ENCODE measurements around the gene OR5K4.

DNA sequence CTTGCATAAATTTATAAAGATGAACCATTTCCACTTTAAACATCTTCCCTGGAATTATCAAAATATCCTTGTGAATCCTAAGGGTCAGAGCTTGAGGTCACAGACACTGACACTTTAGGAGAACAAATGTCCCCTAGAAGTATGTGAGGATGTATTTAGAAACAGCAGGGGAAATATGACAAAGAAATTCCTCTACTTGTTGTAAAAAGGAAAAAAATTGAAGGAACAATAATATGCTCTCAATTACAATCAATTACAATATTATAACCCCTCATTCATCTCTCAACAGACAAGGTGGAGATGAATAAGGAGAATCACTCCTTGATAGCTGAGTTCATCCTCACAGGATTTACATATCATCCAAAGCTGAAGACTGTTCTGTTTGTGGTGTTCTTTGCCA, 36.7 kb downstream of the OR5K4 start, which contains the start of gene OR5K3:
- TF ChIP-seq POLR2A (IDR thresholded peaks at IDR 0.05): no peak
- TF ChIP-seq, protein P1, sequence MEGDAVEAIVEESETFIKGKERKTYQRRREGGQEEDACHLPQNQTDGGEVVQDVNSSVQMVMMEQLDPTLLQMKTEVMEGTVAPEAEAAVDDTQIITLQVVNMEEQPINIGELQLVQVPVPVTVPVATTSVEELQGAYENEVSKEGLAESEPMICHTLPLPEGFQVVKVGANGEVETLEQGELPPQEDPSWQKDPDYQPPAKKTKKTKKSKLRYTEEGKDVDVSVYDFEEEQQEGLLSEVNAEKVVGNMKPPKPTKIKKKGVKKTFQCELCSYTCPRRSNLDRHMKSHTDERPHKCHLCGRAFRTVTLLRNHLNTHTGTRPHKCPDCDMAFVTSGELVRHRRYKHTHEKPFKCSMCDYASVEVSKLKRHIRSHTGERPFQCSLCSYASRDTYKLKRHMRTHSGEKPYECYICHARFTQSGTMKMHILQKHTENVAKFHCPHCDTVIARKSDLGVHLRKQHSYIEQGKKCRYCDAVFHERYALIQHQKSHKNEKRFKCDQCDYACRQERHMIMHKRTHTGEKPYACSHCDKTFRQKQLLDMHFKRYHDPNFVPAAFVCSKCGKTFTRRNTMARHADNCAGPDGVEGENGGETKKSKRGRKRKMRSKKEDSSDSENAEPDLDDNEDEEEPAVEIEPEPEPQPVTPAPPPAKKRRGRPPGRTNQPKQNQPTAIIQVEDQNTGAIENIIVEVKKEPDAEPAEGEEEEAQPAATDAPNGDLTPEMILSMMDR (IDR thresholded peaks at IDR 0.05): no peak

All from testis (tissue), 2 donors.